H1 (cell line): ENCODE data around the gene RILPL2. TPM values are rescaled to one million over a fixed set of nuclear protein-coding genes. Genes with fewer than 3 reads are reported as not detected.

Experiments
- CBX5 ChIP-seq: fragments of 300-800, 300-1000 bp; sonication (generic); IDR thresholded peaks from 2 replicates; pipeline ENCODE4 v1.7.1; 2016; ENCODE audit warnings: antibody characterized with exemption, low read length, low read depth
- EZH2 ChIP-seq: fragments of 200-600 bp; sonication (generic); IDR thresholded peaks from 2 replicates; pipeline ENCODE4 v1.7.1; 2012; ENCODE audit warnings: low read depth, mild to moderate bottlenecking, moderate library complexity, low read length, inconsistent platforms; ENCODE audit not compliant: severe bottlenecking
- JUN ChIP-seq: IDR thresholded peaks from 2 replicates; pipeline ENCODE4 v1.6.1; 2011; ENCODE audit warnings: low read depth, mild to moderate bottlenecking, improper control_type of control experiment, low read length
- MAFK ChIP-seq: IDR thresholded peaks from 2 replicates; pipeline ENCODE4 v1.6.1; 2012; ENCODE audit warnings: low read depth, mild to moderate bottlenecking, improper control_type of control experiment, low read length
- NRF1 ChIP-seq: IDR thresholded peaks from 2 replicates; pipeline ENCODE4 v1.6.1; 2011; ENCODE audit warnings: mild to moderate bottlenecking, low read depth, low read length, improper control_type of control experiment
- RBBP5 ChIP-seq: IDR thresholded peaks from 2 replicates; pipeline ENCODE4 v1.7.1; 2012; ENCODE audit warnings: low read depth, mild to moderate bottlenecking, inconsistent platforms, low read length, moderate library complexity, borderline replicate concordance
- SIN3A ChIP-seq, 2 experiments: IDR thresholded peaks in 1 of 2; conservative IDR thresholded peaks in 1 of 2; 2 replicates each; pipeline ENCODE4 v1.6.1; 2011 to 2012; ENCODE audit warnings: low read length in 2 of 2, improper control_type of control experiment in 1 of 2, low read depth in 1 of 2, mild to moderate bottlenecking in 1 of 2
- SIRT6 ChIP-seq: IDR thresholded peaks from one replicate; pipeline ENCODE4 v1.7.1; 2012; ENCODE audit warnings: low read length, inconsistent platforms
- polyA plus RNA-seq, 7 experiments: library from polyadenylated mRNA; depleted of rRNA in 3 of 7; stranded (reverse) in 5 of 7; unstranded in 2 of 7; fragments of >200 nt in 5 of 7; fragments of 200-250 nt in 2 of 7; gene quantifications; 1 replicate in 5 of 7; 2 replicates in 1 of 7; 4 replicates in 1 of 7; pipeline versions ENCODE4 v1.2.1 to v1.2.3, GENCODE V29; 2011 to 2013; ENCODE audit warnings: missing spikeins in 2 of 7, mixed read lengths in 2 of 7
- total RNA-seq: library from RNA; stranded (reverse); fragmentation: NEBNext Ultra II Directional; extraction: Animal tissue kit (Norgen Biotek cat#: 25700); gene quantifications from 2 replicates; pipeline ENCODE4 v1.2.1, GENCODE V29; 2021

RILPL2 gene
- total and polyA plus RNA-seq, 2 of the 8 experiments (the other 6 are each of a cell fraction or from before 2014, with no cell fraction given) = 0.77 to 1.4 TPM

DNA sequence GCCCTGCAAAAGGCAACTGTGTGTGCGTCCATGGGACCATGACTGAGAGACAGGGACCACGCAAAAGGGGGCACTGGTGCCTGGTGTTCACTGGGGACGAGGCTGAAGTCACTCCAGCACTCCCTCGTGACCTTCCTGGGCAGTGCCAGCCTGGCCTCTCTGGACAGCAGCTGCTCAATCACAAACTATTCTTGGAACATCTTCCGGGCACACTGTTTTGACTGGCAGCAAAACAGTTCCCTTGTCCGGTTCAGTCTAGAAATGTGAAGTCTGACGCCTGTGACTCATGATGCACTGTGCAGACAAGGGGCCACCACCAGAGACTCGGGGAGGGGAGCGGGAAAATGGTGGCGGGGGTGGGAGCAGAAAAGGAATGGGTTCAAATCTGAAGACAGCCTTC lies 42.3 kb upstream of the RILPL2 start (continued):
- TF ChIP-seq JUN (no peak), NRF1 (no peak), MAFK (no peak), RBBP5 (no peak), SIRT6 (no peak), SIN3A (conservative IDR thresholded peaks at IDR 0.05 in 1 of 2, IDR thresholded peaks at IDR 0.05 in 1 of 2; ENCODE audit: low read depth in 1 of 2, low read length in 2 of 2) (no peak), CBX5 (no peak), EZH2 (no peak)
